Heart right ventricle (tissue), 16 donors: Measurements from ENCODE around the gene CXCL12. TPM values are rescaled to one million over a fixed set of nuclear protein-coding genes. Genes with fewer than 3 reads are reported as not detected.

Experiments used
- ATAC-seq, 8 donors: fragments of 200-7000 bp; cut with Tn5 transposase; one replicate each; pipeline ENCODE4 v1.9.1; 2020; ENCODE audit warnings: mild to moderate bottlenecking in 8 of 8, moderate library complexity in 8 of 8, moderate number of reproducible peaks in 1 of 8
- DNase-seq, 2 donors: peaks; one replicate each; pipeline ENCODE4 v3.0.0-alpha.2; 2020
- H3K27ac ChIP-seq, 10 donors: fragments of 200-600 bp; sonication (generic) in 2 of 10; one replicate each; pipeline versions ENCODE4 v1.5.0 to v1.8.0; 2020 to 2022; ENCODE audit warnings: mild to moderate bottlenecking in 3 of 10
- H3K27me3 ChIP-seq, 7 donors: fragments of 200-600 bp; one replicate each; pipeline ENCODE4 v1.8.0; 2021 to 2022; ENCODE audit warnings: mild to moderate bottlenecking in 2 of 7
- H3K36me3 ChIP-seq, 9 donors: fragments of 200-600 bp; sonication (generic) in 1 of 9; one replicate each; pipeline versions ENCODE4 v1.5.0 to v1.8.0; 2020 to 2022; ENCODE audit warnings: mild to moderate bottlenecking in 2 of 9
- H3K4me1 ChIP-seq, 9 donors: fragments of 200-600 bp; sonication (generic) in 1 of 9; one replicate each; pipeline versions ENCODE4 v1.5.0 to v1.8.0; 2020 to 2022; ENCODE audit warnings: mild to moderate bottlenecking in 4 of 9
- H3K4me3 ChIP-seq, 10 donors: fragments of 200-600 bp; sonication (generic) in 2 of 10; one replicate each; pipeline versions ENCODE4 v1.5.0 to v1.8.0; 2020 to 2022; ENCODE audit warnings: mild to moderate bottlenecking in 7 of 10, moderate library complexity in 2 of 10
- H3K9me3 ChIP-seq, 11 donors: fragments of 200-600 bp in 10 of 11; sonication (generic) in 2 of 11; one replicate each; pipeline versions ENCODE4 v1.5.0 to v1.8.0; 2013 to 2022; ENCODE audit warnings: mild to moderate bottlenecking in 2 of 11, control low read depth in 1 of 11, moderate library complexity in 1 of 11
- WGBS, 2 donors: extraction: QIAGEN DNeasy Blood & Tissue Kit; methylation state at CpG; one replicate each; pipeline ENCODE4 v1.1.7; 2013; ENCODE audit warnings: inconsistent platforms in 1 of 2; 5-methylcytosine and 5-hydroxymethylcytosine counted together
- intact Hi-C, 10 donors: fragments of 100-400 bp; cut with DNase I; formaldehyde crosslinking; loops; one replicate each; pipeline versions ENCODE4 v1.11.1 to v1.14.2; 2022
- polyA plus RNA-seq, 2 donors: library from polyadenylated mRNA; stranded (reverse); fragments of 200-250 nt; gene quantifications; one replicate each; pipeline ENCODE4 v1.2.3, GENCODE V29; 2013
- total RNA-seq, 10 donors: library from RNA; stranded (reverse); fragmentation: NEBNext Ultra II Directional in 3 of 10; extraction: Animal tissue kit (Norgen Biotek cat#: 25700) in 3 of 10; gene quantifications; one replicate each; pipeline versions ENCODE4 v1.2.1 to v1.2.4, GENCODE V29; 2021 to 2023
- TF ChIP-seq, protein P1 (sequence below), 9 donors: fragments of 200-600 bp; sonication (generic) in 2 of 9; IDR thresholded peaks; one replicate each; pipeline versions ENCODE4 v1.5.0 to v1.8.0; 2021 to 2022; ENCODE audit warnings: antibody characterized with exemption in 9 of 9, mild to moderate bottlenecking in 5 of 9, moderate library complexity in 1 of 9
- donor health status: Arrhythmogenic right ventricular cardiomyopathy.
- donor health status: ischemic (EF 13 %, LVEDD 7.1; RV severe dilation, severe dysfunction).
- donor health status: healthy with polysubstance abuse.
- donor health status: DM: no; HTN: yes; CAD: no.
- donor health status: DM: no; HTN: no; CAD: no.
- donor health status: ischemic (EF 25% LVEDD 6.9; RV normal size, moderate dysfunction).
- donor health status: ischemic (EF 25% LVEDD 5.7; RV mildly dilated, moderate dysfunction).
- donor health status: healthy.
- donor health status: DM: yes; HTN: yes; CAD: no.
- donor health status: Ischemic cardiomyopathy.
- donor health status: ischemic (EF 35%, LVEDD 5.7; RV mildly dilated, moderate dysfunction).
- donor health status: nonischemic (EF 11% LVEDD 7.7; RV severe dilation, severe dysfunction).
- donor health status: DM: yes; HTN: yes; CAD: no.
- donor health status: PGD.
- donor health status: ischemic (EF 29% LVEDD 5.4; RV normal size, mild dysfunction).
- donor health status: nonischemic (EF 23%, LVEDD 6.1; RV moderate dilation, normal function).

Gene CXCL12
- total and polyA plus RNA-seq, 12 donors = 53.7 to 275 (median 116) TPM

DNA sequence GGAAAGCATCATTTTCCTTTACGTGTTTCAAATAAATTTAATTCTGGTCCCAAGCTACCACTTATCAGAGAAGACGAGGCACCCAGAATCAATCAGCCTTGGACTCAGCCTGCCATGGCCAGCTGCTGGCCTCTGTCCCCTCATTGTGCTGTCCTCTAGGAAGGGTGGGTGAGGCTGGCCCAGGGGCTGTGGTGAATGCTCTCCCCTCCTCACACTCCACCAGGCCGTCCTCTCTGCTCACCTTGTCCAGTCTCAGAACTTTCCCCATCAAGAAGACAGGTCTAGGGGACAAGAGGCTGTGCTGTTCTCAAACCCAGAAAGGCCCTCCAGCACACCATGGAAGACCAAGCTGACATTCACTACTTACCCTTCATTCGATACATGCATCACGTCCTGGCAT lies 36.4 kb downstream of the CXCL12 start:
- no peaks in the 10 kb centered on the region for H3K9me3 ChIP-seq
- ATAC-seq (no peak), DNase-seq (no peak)
- no peak overlapping the region for H3K27ac ChIP-seq
- 96 to 97% methylated on average over 5 of the region's 5 CpGs for WGBS, 2 donors
- peaks cover 0 to 28% (median 0%) of the 10 kb centered on the region in 9 donors for H3K36me3 ChIP-seq
- H3K4me3 ChIP-seq = no peak overlapping the region
- intact Hi-C loops = no loop called here
- no peaks in the 10 kb centered on the region for H3K27me3 ChIP-seq
- TF ChIP-seq, protein P1, sequence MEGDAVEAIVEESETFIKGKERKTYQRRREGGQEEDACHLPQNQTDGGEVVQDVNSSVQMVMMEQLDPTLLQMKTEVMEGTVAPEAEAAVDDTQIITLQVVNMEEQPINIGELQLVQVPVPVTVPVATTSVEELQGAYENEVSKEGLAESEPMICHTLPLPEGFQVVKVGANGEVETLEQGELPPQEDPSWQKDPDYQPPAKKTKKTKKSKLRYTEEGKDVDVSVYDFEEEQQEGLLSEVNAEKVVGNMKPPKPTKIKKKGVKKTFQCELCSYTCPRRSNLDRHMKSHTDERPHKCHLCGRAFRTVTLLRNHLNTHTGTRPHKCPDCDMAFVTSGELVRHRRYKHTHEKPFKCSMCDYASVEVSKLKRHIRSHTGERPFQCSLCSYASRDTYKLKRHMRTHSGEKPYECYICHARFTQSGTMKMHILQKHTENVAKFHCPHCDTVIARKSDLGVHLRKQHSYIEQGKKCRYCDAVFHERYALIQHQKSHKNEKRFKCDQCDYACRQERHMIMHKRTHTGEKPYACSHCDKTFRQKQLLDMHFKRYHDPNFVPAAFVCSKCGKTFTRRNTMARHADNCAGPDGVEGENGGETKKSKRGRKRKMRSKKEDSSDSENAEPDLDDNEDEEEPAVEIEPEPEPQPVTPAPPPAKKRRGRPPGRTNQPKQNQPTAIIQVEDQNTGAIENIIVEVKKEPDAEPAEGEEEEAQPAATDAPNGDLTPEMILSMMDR (IDR thresholded peaks at IDR 0.05) = no peak
- peaks cover 7 to 20% (median 15%) of the 10 kb centered on the region in 9 donors for H3K4me1 ChIP-seq

DNA sequence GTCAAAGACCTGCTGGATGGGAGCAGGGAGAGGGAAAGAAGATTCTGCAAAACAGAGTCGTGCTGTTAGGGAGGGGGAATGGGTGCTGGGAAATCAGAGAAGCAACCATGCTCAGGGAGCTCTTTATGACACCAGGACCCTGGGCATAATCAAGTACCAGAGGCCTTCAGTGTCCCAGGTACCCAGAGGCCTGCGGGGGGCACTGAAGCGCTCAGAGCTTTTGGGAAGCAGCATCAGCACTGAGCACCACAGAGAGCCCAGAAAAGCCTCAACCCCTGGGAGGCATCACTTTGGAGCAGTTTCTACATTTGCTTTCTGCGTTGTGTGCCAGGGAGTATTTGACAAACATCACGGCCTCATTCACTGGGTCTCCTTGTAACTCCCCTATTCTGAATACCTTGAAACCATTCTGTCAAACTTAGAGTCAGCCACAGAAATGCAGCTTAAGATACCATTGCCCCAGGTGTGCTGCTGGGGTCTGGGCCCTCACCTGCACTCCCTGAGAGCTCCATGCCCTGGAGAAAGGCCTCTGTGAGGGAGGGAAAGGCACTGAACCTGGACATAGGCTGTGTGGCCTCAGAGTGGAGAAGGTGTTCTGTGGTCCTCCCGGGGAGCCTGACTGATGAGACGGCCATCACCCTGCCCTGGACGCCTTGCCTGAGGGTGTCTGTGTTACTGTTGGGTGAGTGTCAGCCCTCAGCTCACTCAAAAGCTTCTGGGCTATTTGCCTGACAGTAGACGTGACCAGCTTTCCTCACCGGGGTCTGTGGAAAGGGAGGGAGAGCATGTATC lies 37.1 kb downstream of the CXCL12 start:
- intact Hi-C loops = no loop called here
- 94% methylated on average over 10 of the region's 10 CpGs for WGBS, 2 donors
- ATAC-seq = no peak
- TF ChIP-seq, protein P1 (IDR thresholded peaks at IDR 0.05) = no peak
- H3K4me1 ChIP-seq = peaks cover 6 to 15% (median 13%) of the 10 kb centered on the region in 9 donors
- DNase-seq = no peak
- no peaks in the 10 kb centered on the region for H3K9me3 ChIP-seq
- no peak overlapping the region for H3K27ac ChIP-seq
- H3K27me3 ChIP-seq = no peaks in the 10 kb centered on the region
- H3K4me3 ChIP-seq = no peak overlapping the region
- H3K36me3 ChIP-seq = peaks cover 0 to 30% (median 0%) of the 10 kb centered on the region in 9 donors

DNA sequence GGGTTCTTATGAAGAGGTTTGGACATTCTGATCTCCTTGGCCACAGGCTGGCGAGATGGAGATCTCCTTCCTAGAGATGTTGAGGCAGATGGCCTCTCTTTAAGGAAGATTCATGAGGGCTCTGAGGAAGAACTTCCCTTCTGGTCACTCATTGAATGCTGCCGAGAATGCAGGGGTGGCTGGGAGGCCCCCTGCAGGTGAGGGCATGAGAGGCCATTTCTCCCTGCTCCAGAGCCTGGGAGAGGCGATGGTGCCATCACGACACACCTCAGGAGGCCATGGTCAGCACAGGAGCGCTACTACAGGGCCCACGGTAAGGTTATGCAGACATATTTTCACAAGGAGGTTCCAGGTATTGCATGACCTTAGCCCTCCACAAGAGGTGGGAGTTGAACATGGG lies 40.2 kb downstream of the CXCL12 start:
- no peak for DNase-seq
- no peak for ATAC-seq
- Histone ChIP-seq H3K4me3 (no peak overlapping the region), H3K27me3 (no peaks in the 10 kb centered on the region), H3K9me3 (no peaks in the 10 kb centered on the region), H3K27ac (no peak overlapping the region), H3K36me3 (peaks cover 0 to 30% (median 0%) of the 10 kb centered on the region in 9 donors), H3K4me1 (no peaks in the 10 kb centered on the region)
- TF ChIP-seq, protein P1 (IDR thresholded peaks at IDR 0.05) = no peak
- WGBS, 2 donors = 86 to 88% methylated on average over 6 of the region's 6 CpGs
- intact Hi-C loops = no loop called here

DNA sequence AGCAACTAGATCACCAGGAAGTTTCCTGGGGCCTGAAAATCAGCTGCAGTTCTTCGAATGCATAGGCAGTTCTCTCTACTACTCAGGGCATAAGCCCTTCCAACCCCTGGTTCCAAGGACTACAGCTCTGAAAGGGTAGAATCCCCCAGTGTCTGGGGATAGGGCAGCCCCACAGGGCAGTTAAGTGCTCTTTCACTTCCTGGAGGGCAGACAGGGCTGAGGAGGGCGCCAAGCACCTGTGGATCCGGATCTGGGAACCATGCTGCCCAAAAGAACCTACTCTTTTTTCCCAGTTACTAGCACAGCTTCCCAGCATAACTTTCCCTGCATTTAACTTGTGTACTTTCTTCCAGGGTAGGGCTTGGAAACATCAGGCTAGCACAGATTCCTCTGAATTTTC lies 41.1 kb downstream of the CXCL12 start:
- ATAC-seq = no peak
- 80 to 87% methylated on average over 3 of the region's 3 CpGs for WGBS, 2 donors
- Histone ChIP-seq H3K9me3 (no peaks in the 10 kb centered on the region), H3K36me3 (peaks cover 0 to 26% (median 0%) of the 10 kb centered on the region in 9 donors), H3K27me3 (no peaks in the 10 kb centered on the region), H3K4me1 (no peaks in the 10 kb centered on the region), H3K4me3 (no peak overlapping the region), H3K27ac (no peak overlapping the region)
- intact Hi-C loops = no loop called here
- TF ChIP-seq, protein P1 (IDR thresholded peaks at IDR 0.05) = no peak
- no peak for DNase-seq
